A549 (cell line): Measurements from ENCODE around the gene OR10A4.
"Not testable (repeated sequence)": the region's sequence is repeated elsewhere in the genome, so short reads cannot be mapped to it uniquely, and the experiment has no call there.

Experiments
- CTCF ChIP-seq: fragments of >200 bp; sonication (Bioruptor Twin); formaldehyde crosslinking; IDR thresholded peaks from 3 replicates; pipeline ENCODE4 v1.5.1; 2016
- E2F6 ChIP-seq: IDR thresholded peaks from 2 replicates; pipeline ENCODE4 v1.6.1; 2012; ENCODE audit warnings: low read depth, borderline replicate concordance
- FOXS1 ChIP-seq: fragments of 250-450 bp; sonication (Bioruptor Pico); IDR thresholded peaks from 2 replicates; pipeline ENCODE4 v1.5.0; 2020; ENCODE audit warnings: mild to moderate bottlenecking, moderate library complexity

GRCh38 chr11:6887711-6888110 is 11.3 kb downstream of the OR10A4 start:
- TF ChIP-seq FOXS1 (CRISPR knock-in tag); E2F6; CTCF: not testable (repeated sequence)
